IgD-negative memory B cell (primary cell): Measurements from ENCODE around the gene TRABD. TPM values are rescaled to one million over a fixed set of nuclear protein-coding genes. Genes with fewer than 3 reads are reported as not detected.
"Not testable (repeated sequence)": the region's sequence is repeated elsewhere in the genome, so short reads cannot be mapped to it uniquely, and the experiment has no call there.

ENCODE experiments used
- H3K27ac Mint-ChIP-seq, 3 donors: one replicate each; pipeline ENCODE4 v1.8.0; 2020 to 2022; ENCODE audit warnings: mild to moderate bottlenecking in 3 of 3, mixed read lengths in 3 of 3, moderate library complexity in 1 of 3
- H3K27me3 Mint-ChIP-seq: one replicate; pipeline ENCODE4 v1.8.0; 2021; ENCODE audit warnings: mixed read lengths
- H3K36me3 Mint-ChIP-seq: one replicate; pipeline ENCODE4 v1.8.0; 2020; ENCODE audit warnings: mild to moderate bottlenecking, mixed read lengths
- H3K4me1 Mint-ChIP-seq, 3 donors: one replicate each; pipeline ENCODE4 v1.8.0; 2020 to 2022; ENCODE audit warnings: mixed read lengths in 3 of 3, mild to moderate bottlenecking in 1 of 3
- H3K4me3 Mint-ChIP-seq, 4 donors: one replicate each; pipeline ENCODE4 v1.8.0; 2020 to 2022; ENCODE audit warnings: mild to moderate bottlenecking in 4 of 4, mixed read lengths in 4 of 4, moderate library complexity in 3 of 4
- H3K9me3 Mint-ChIP-seq, 3 donors: one replicate each; pipeline ENCODE4 v1.8.0; 2020 to 2021; ENCODE audit warnings: mixed read lengths in 3 of 3, mild to moderate bottlenecking in 1 of 3
- polyA plus RNA-seq: library from polyadenylated mRNA; unstranded; fragments of 300-500 nt; fragmentation: Illumina TruSeq; gene quantifications from one replicate; pipeline ENCODE4 v1.2.3, GENCODE V29; 2021

Gene TRABD
- polyA plus RNA-seq, 1 donor from 2014 or later = 28.0 TPM

DNA sequence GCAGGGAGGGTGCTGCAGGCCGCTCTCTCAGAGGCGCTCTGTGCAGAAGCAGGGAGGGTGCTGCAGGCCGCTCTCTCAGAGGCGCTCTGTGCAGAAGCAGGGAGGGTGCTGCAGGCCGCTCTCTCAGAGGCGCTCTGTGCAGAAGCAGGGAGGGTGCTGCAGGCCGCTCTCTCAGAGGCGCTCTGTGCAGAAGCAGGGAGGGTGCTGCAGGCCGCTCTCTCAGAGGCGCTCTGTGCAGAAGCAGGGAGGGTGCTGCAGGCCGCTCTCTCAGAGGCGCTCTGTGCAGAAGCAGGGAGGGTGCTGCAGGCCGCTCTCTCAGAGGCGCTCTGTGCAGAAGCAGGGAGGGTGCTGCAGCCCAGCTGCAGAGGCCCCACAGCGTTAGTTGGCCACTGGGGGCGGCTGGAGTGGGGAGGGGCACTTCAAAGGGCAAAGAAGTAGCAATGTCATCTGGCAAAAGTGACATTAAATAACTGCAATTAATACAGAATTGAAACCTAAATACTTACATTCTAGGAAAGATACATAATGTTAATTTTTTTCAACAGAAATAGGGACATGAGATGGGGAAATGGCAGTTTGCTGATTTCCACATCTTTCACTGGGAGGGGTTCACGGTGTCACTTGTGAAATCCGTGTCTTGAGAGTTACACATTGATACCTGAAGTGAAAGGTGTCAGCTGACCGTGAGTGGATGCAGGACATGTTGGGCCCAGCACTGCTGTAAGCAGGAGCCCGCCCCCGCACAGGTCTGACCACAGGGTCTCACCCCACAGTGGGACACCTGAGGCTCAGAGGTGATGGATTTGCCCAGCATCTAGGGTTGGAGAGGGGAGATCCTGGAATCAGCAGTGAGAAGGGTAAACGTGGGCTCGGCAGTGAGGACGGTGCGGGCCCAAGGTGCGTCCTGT lies 38.2 kb upstream of the TRABD start:
- not testable (repeated sequence) for H3K9me3 Mint-ChIP-seq, H3K4me3 Mint-ChIP-seq, H3K4me1 Mint-ChIP-seq, H3K27ac Mint-ChIP-seq, H3K36me3 Mint-ChIP-seq, H3K27me3 Mint-ChIP-seq

DNA sequence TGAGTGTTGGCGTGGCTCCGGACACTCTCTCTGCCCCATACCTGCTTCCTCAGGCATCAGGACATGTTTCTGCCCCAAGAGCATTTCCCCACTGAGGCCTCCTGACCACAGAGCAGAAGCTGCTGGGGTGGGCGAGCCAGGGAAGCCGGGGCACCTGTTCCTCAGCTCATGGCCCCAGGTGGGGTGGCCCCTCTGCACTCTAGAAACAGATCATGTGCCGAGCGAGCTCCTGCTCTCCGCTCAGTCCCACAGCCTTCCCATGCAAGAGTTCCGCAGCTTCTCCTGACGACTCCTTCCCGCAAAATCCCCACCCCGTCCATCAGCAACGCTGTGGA lies 37.6 kb upstream of the TRABD start:
- Mint-ChIP-seq H3K9me3 (no peaks in the 10 kb centered on the region), H3K4me1 (peaks cover 0 to 5% (median 0%) of the 10 kb centered on the region in 3 donors), H3K4me3 (no peak overlapping the region), H3K27me3 (peaks cover 7% of the 10 kb centered on the region), H3K27ac (no peak overlapping the region), H3K36me3 (no peaks in the 10 kb centered on the region)

DNA sequence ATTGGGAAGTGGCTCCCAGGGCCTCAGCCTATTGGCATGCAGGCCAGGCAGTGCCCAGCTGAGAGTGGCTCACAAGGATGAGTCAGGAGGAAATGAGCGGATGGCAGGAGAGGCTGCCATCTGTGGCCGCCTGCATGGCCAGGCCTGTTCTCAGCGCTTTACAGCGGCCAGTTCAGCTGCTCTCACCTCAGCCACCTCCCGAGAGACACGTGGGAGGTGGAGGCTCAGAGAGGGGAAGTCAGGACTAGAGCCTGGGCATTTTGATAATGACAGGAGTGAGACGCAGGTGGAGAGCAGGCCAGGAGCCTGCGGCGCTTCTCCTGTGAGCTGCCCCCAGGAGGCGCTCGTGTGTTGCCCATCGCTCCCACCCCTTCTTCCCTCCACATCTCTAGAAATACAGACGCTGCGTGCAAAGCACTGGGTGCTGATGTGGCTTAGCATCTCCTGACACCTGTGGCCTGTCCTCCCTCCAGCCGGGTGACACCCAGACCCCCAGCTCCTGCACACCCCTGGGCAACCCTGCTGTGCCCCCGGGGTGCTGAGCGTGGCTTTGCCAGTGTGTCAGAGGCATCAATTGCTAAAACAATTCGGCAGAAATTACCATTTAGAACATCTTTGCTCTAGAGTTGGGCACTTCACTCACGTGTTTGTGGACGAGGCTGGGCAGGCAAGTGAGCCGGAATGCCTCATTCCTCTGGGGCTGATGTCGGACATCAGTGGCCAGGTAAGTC lies 36.6 kb upstream of the TRABD start:
- H3K27ac Mint-ChIP-seq = peak overlapping the region in 1 of 3 donors; percentile 16

DNA sequence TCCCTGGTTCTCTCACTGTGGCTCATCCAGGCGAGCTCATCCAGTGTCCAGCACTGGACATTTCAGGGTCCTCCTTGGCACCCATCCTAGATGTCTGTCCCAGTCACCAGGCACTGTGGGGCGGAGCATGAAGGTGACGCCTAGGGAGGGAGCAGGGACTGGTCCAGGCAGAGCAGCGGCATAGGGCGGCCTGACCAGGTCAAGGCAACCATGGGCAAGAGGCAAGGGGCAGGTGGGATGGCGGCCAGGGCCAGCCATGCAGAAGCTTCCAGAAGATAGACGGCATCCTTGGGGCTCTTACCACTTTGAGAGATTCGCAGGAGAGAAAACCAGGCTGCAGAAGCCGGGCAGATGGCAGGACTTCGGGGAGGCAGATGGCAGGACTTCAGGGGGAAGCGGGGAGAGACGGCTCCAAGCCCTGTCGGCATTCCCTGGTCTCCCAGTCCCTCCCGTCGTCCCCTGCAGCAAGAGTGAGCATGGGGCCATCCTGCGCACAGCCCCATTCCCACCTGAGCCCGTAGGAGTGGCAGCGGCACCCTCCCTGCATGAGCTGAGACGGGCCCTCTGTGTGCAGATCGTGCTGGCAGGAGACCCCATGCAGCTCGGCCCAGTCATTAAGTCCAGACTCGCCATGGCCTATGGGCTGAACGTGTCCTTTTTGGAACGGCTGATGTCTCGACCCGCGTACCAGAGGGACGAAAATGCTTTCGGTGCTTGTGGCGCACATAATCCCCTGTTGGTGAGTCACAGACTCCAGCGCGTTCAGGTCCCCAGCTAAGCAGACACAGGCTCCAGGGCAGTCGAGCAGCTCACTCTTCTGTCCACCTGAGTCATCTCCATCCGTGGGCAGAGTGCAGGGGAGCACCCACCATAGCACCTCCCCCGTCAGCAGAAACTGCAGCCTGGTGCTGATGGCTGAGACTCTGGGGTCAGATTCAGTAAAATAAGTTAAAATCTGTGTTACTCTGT lies 35.3 kb upstream of the TRABD start:
- Mint-ChIP-seq H3K4me3 (no peak overlapping the region), H3K27me3 (peaks cover 7% of the 10 kb centered on the region), H3K36me3 (no peaks in the 10 kb centered on the region), H3K9me3 (no peaks in the 10 kb centered on the region), H3K4me1 (peaks cover 0 to 5% (median 0%) of the 10 kb centered on the region in 3 donors), H3K27ac (no peak overlapping the region)

More for the DNA sequence above, 36.6 kb upstream of the TRABD start:
- Mint-ChIP-seq H3K9me3 (no peaks in the 10 kb centered on the region), H3K4me1 (peaks cover 0 to 5% (median 0%) of the 10 kb centered on the region in 3 donors), H3K4me3 (no peak overlapping the region), H3K36me3 (no peaks in the 10 kb centered on the region), H3K27me3 (peaks cover 7% of the 10 kb centered on the region)

DNA sequence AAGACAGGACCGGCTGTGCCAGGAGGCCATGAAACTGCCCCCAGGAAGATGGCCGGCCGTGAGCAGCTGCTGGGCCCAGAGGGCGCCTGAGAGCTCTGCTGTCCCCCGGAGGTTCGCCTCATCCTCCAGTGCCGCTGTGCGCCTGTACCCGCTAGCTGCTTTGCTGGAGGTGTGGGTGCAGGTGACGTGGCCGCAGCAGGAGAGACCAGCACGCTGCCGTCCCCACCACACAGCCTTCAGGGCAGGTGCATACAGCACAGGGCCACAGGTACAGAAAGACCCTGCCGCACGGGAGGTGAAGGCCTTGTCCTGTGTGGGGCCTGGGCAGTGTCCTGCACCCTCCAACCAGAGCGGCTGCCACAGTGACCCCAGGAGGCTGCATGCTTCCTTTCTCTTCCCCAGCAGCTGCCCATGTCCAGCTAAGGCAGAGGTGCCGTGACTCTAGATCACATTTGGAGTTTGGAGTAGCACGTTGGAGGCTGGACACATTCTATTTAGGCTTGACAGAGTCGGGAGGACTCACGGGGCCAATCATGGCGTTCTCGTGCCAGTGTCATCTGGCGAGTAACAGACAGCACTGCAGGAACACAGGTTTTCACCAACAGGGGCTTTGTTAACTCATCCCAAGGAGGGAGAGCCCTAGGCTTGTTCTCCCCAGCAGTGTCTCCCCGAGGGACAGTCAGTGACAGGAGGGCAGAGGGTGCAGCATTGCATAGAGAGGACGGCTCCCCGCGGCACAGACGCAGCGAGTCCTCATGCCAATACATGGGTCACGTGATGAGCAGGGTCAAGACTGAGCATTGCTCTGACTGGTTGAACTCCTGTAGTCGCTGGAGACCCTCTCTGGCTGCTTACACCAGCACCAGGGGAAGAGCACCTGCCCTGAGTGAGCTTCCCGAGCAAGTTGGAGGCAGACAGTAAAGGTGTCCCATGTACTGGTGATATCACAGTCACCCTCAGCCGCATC lies 33.9 kb upstream of the TRABD start:
- Mint-ChIP-seq H3K36me3 (no peaks in the 10 kb centered on the region), H3K27me3 (peaks cover 5% of the 10 kb centered on the region), H3K9me3 (no peaks in the 10 kb centered on the region), H3K4me1 (peaks cover 0 to 5% (median 0%) of the 10 kb centered on the region in 3 donors), H3K4me3 (no peak overlapping the region), H3K27ac (no peak overlapping the region)

DNA sequence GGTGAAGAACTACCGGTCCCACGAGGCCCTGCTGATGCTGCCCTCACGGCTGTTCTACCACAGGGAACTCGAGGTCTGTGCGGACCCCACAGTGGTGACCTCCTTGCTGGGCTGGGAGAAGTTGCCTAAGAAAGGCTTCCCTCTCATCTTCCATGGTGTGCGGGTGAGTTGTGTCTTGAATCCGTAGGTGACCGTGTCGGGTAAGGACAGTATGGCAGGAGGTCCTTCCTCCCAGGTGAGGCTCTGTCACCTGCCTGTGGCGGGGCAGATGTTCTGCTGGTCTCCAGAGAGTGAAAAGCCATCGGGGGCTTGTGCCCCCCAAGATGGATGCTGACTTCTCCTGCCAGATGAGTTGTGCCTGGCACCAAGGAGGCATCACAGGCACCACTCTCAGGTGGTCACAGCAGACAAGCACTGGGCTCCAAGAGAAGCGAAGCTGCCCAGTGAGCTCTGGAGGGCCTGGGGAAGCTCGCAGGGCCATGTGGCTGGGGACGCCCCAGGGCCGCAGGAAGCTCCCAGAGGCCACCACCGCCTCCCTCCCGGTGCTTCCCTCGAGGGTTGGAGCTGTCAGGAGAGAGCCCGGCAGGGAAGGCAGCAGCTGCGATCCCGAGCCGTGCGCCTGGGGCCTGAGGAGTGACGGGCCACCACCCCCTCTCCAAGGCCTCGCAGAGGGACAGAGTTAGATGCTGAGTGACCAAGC lies 32.5 kb upstream of the TRABD start:
- peaks cover 0 to 5% (median 0%) of the 10 kb centered on the region in 3 donors for H3K4me1 Mint-ChIP-seq
- H3K9me3 Mint-ChIP-seq = no peaks in the 10 kb centered on the region
- H3K27ac Mint-ChIP-seq = no peak overlapping the region
- peaks cover 5% of the 10 kb centered on the region for H3K27me3 Mint-ChIP-seq
- no peaks in the 10 kb centered on the region for H3K36me3 Mint-ChIP-seq
- no peak overlapping the region for H3K4me3 Mint-ChIP-seq

DNA sequence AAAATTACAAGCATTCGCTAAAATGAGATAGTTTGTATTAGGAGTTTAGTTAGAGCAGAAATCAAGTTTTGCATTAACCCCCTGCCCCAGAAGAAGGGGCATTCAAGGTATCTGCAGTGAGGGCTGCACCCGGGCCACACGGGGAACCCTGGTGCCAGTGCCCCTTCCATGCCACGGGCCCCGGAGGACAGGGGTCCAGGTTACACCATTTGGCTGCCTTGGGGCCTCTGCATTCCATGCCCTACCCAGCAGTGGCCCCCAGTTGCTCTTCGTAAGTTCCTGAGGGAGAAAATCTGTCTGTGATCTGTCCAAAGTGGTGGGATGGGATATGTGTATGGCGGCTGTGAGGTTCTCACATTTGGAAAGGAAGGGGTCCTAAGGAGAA lies 32.0 kb upstream of the TRABD start:
- Mint-ChIP-seq H3K36me3 (no peaks in the 10 kb centered on the region), H3K4me3 (no peak overlapping the region), H3K27ac (no peak overlapping the region)

DNA sequence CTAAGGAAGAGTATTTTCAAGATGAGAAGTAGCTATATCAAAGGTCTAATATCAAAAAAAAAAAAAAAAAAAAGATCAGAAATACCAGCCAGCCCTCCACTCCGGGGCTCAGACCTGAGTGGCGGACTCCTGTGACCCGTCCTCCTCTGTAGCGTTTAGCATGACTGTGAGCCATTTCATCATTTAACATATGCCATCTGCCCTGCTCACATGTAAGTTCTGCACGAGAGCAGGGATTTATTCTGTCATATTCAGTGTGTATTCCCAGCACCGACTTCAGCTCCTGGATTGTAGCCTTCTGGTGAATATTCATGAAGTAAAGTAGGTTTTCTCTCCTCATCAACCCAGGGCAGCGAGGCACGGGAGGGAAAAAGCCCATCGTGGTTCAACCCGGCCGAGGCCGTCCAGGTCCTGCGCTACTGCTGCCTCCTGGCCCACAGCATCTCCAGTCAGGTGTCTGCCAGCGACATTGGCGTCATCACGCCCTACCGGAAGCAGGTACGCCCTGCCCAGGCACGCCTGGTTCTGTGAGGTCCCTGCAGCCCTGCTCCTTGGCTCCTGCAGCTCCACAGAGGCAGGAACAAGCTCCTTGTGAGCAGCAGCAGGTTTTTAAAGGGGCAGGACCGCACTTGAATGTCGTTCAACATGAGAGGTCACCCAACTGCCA lies 27.9 kb upstream of the TRABD start:
- Mint-ChIP-seq H3K27ac (no peak overlapping the region), H3K36me3 (no peaks in the 10 kb centered on the region), H3K4me1 (no peaks in the 10 kb centered on the region), H3K27me3 (peaks cover 8% of the 10 kb centered on the region), H3K9me3 (no peaks in the 10 kb centered on the region), H3K4me3 (no peak overlapping the region)

More for the DNA sequence above, 32.0 kb upstream of the TRABD start:
- no peaks in the 10 kb centered on the region for H3K9me3 Mint-ChIP-seq
- H3K4me1 Mint-ChIP-seq = peaks cover 0 to 5% (median 0%) of the 10 kb centered on the region in 3 donors
- H3K27me3 Mint-ChIP-seq = peaks cover 7% of the 10 kb centered on the region

DNA sequence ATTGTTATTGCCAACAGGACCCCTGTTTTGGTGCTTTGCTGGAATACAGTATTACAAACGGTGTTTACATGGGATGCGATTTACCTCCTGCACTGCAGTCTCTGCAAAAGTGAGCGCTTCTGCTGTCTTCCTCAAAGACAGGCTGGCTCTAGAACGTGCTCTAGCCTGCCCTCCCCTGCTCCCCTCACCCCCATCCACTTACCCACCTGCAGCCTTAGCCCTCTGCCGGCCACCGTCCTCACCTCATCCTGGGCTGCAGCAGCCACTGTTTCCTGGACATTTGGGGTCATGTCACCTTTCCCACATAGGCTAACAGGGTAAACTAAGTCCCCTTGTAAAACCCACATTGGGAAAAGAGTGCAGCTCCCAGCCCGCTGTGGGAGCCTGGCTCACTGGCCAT lies 24.8 kb upstream of the TRABD start:
- no peaks in the 10 kb centered on the region for H3K9me3 Mint-ChIP-seq
- no peaks in the 10 kb centered on the region for H3K4me1 Mint-ChIP-seq
- no peak overlapping the region for H3K4me3 Mint-ChIP-seq
- H3K27me3 Mint-ChIP-seq = peaks cover 21% of the 10 kb centered on the region
- no peaks in the 10 kb centered on the region for H3K36me3 Mint-ChIP-seq
- H3K27ac Mint-ChIP-seq = no peak overlapping the region

DNA sequence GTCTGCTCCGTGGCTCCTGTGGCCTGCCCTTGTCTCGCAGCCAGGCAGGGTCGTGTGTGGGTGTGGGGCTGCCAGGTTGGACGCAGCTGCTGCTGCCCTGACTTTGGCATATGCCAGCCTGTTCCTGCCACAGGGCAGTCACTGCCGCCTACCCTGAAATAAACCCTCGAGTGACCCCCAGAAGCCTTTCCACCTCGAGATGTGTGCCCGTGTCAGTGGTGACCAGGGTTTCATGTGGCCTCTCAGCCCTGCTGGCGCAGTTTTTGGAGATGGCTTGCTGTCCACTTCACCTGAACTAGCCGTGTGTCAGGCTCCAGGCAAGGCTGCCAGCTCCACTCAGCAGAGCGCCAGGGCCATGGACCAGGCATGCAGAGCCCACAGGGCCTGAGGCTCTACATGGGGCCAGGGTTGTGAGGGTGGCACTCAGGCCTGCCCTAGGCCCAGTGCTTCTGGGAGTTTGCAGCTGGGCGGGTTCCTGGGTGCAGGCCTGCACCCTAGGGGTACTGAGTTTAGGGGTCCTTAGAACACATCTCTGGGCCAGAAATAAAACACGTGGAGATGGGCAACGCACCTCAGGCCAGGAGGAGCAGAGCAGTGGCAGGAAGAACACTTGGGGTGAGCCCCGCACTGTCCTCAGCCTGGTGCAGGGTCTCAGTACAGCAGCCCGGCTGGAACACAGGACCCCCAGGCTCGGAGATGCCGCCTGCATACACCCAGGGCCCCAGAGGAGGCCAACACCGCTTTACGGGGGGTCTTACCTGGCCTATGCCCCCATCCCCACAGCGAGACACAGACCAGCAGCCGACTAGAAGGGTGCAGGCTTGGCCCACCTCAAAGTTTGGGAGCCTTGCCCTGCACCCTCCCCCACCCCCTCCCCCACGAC lies 24.0 kb upstream of the TRABD start:
- no peaks in the 10 kb centered on the region for H3K4me1 Mint-ChIP-seq
- no peaks in the 10 kb centered on the region for H3K9me3 Mint-ChIP-seq
- peak overlapping the region in 1 of 4 donors; percentile 75 for H3K4me3 Mint-ChIP-seq
- no peaks in the 10 kb centered on the region for H3K36me3 Mint-ChIP-seq
- H3K27me3 Mint-ChIP-seq = peaks cover 21% of the 10 kb centered on the region
- no peak overlapping the region for H3K27ac Mint-ChIP-seq

DNA sequence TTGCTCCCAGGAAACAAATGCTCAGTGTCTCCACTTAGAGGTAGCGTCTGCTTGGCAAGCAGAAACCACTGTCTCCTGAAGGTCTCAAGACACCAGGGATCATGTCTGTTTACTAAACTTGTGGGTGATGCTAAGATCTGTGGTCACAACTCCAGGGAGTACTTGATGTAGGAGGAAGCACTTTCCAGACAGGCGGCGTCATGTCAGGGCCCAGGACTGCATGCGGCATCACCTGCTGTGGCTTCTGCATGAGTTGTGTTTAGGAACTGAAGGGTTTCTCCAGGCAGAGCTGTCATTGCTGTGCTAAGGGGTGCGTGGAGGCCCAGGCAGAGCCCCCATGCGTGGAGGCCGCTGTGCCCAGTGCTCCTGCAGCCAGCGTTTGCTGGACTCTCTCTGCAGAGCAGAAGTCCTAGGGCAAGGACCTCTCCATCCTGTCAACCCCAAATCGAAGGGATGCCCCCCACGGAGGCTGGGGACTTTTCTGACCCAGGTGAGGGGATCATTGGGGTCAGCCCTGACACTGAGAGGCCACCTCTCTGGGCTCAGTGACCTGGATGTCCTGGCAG lies 23.2 kb upstream of the TRABD start:
- Mint-ChIP-seq H3K4me3 (no peak overlapping the region), H3K27me3 (peaks cover 21% of the 10 kb centered on the region), H3K9me3 (no peaks in the 10 kb centered on the region), H3K4me1 (no peaks in the 10 kb centered on the region), H3K27ac (no peak overlapping the region), H3K36me3 (no peaks in the 10 kb centered on the region)

DNA sequence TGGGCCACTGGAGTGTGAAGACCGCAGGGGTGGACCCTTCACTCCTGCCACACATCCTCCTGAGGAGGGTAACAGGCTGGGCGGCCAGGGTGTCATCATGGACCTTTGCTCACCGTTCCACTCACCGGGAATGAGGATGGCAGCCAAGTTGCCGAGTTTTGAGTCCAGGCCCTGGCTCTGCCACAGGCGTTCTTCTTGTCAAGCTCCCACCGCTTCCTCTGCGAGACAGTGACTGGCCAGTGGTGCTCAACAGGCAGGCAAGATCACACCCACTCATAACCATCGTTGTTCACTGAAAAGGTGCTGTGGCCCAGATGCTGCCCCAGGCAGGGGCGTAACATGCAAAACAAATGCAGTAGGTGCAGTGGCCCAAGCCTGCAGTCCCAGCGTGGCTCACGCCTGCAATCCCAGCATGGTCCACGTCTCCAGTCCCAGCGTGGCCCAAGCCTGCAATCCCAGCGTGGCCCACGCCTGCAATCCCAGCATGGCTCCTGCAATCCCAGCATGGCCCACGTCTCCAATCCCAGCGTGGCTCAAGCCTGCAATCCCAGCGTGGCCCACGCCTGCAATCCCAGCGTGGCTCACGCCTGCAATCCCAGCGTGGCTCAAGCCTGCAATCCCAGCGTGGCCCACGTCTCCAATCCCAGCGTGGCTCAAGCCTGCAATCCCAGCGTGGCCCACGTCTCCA lies 20.1 kb upstream of the TRABD start:
- H3K4me3 Mint-ChIP-seq = no peak overlapping the region
- H3K36me3 Mint-ChIP-seq = no peaks in the 10 kb centered on the region
- peaks cover 0 to 5% (median 0%) of the 10 kb centered on the region in 3 donors for H3K4me1 Mint-ChIP-seq
- H3K27ac Mint-ChIP-seq = no peak overlapping the region
- peaks cover 26% of the 10 kb centered on the region for H3K27me3 Mint-ChIP-seq
- no peaks in the 10 kb centered on the region for H3K9me3 Mint-ChIP-seq
